ENCODE measurements around the gene KIAA1217.

Gene KIAA1217

DNA sequence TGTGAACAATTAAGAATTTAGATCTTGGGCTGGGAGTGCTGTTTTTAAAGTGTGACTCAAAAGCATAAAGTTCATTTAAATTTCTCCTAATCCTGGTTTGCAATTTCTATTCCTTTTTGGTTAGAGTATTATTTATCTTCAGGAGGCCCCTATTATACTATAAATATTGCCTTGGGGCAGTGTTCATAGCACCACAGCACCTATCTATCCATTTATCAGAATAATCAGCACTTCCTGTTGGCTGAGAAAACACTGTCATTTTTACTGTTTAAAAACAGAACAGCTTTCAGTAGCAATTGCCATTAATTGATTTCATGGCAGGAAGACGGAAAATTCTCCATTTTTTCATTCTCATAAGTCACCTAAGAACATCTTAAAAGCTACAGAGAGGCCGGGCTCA lies 111.4 kb downstream of the KIAA1217 start:
- Histone ChIP-seq H4K20me1 (ENCODE audit: low read depth, low read length) (no peaks in the 10 kb centered on the region), H3K9me2 (replicated peaks; ENCODE audit: insufficient read depth, low read length) (no peaks in the 10 kb centered on the region), H3K27ac (ENCODE audit: low read depth, low read length) (no peak overlapping the region), H3K9me3 (ENCODE audit: insufficient read depth, low read length) (no peaks in the 10 kb centered on the region), H3K27me3 (ENCODE audit: low read length) (no peaks in the 10 kb centered on the region), H3K4me3 (ENCODE audit: insufficient read depth, low read length, poor library complexity, severe bottlenecking) (no peak overlapping the region), H3F3A (ENCODE audit: insufficient read depth) (no peaks in the 10 kb centered on the region), H3K4me2 (ENCODE audit: low read depth, low read length, poor library complexity, severe bottlenecking) (no peak overlapping the region), H3K36me3 (ENCODE audit: low read length) (no peaks in the 10 kb centered on the region), H3K79me2 (ENCODE audit: insufficient read depth, low read length) (no peaks in the 10 kb centered on the region), H3K9ac (ENCODE audit: low read length) (no peak overlapping the region), H2AFZ (ENCODE audit: low read depth, low read length, severe bottlenecking) (no peak overlapping the region)
- TF ChIP-seq, protein P1, sequence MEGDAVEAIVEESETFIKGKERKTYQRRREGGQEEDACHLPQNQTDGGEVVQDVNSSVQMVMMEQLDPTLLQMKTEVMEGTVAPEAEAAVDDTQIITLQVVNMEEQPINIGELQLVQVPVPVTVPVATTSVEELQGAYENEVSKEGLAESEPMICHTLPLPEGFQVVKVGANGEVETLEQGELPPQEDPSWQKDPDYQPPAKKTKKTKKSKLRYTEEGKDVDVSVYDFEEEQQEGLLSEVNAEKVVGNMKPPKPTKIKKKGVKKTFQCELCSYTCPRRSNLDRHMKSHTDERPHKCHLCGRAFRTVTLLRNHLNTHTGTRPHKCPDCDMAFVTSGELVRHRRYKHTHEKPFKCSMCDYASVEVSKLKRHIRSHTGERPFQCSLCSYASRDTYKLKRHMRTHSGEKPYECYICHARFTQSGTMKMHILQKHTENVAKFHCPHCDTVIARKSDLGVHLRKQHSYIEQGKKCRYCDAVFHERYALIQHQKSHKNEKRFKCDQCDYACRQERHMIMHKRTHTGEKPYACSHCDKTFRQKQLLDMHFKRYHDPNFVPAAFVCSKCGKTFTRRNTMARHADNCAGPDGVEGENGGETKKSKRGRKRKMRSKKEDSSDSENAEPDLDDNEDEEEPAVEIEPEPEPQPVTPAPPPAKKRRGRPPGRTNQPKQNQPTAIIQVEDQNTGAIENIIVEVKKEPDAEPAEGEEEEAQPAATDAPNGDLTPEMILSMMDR (IDR thresholded peaks at IDR 0.05; ENCODE audit: insufficient read depth, low read length, poor library complexity, severe bottlenecking), result no peak
- no peak for TF ChIP-seq EZH2phosphoT487 (conservative IDR thresholded peaks at IDR 0.05; ENCODE audit: low read length)

DNA sequence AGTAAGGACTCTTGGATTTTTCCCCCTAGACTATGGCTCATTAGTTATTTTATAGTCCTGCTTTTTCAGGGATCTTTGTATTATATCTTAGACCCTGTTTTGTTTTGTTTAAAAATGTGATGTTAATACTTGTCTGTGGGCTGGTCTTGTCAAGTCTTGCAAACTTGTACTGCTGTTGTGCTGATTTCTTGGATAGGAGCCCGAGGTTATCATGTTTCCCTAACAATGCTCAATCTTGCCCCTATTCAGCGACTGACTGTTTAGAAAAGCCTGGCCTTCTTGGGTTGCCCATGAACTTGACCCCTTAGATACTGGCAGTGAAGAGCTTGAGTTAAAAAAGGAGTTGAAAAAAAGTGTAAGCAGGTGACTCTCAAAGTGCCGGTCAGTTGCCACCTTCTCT lies 115.7 kb downstream of the KIAA1217 start:
- Histone ChIP-seq H3K9ac (ENCODE audit: low read length) (no peak overlapping the region), H3K9me3 (ENCODE audit: insufficient read depth, low read length) (peaks cover 8% of the 10 kb centered on the region; the same call in 1 of the 2 replicates), H3K4me2 (ENCODE audit: low read depth, low read length, poor library complexity, severe bottlenecking) (no peak overlapping the region), H3K27me3 (ENCODE audit: low read length) (no peaks in the 10 kb centered on the region), H3K4me3 (ENCODE audit: insufficient read depth, low read length, poor library complexity, severe bottlenecking) (no peak overlapping the region), H3K27ac (ENCODE audit: low read depth, low read length) (no peak overlapping the region), H3F3A (ENCODE audit: insufficient read depth) (no peaks in the 10 kb centered on the region), H2AFZ (ENCODE audit: low read depth, low read length, severe bottlenecking) (no peak overlapping the region), H3K9me2 (replicated peaks; ENCODE audit: insufficient read depth, low read length) (no peaks in the 10 kb centered on the region), H3K36me3 (ENCODE audit: low read length) (no peaks in the 10 kb centered on the region), H3K79me2 (ENCODE audit: insufficient read depth, low read length) (no peaks in the 10 kb centered on the region), H4K20me1 (ENCODE audit: low read depth, low read length) (no peaks in the 10 kb centered on the region)
- no peak for TF ChIP-seq EZH2phosphoT487 (conservative IDR thresholded peaks at IDR 0.05; ENCODE audit: low read length)
- TF ChIP-seq, protein P1 (IDR thresholded peaks at IDR 0.05; ENCODE audit: insufficient read depth, low read length, poor library complexity, severe bottlenecking), result no peak

- Histone ChIP-seq H3F3A (ENCODE audit: insufficient read depth) (no peaks in the 10 kb centered on the region), H3K9ac (ENCODE audit: low read length) (no peak overlapping the region), H3K27ac (ENCODE audit: low read depth, low read length) (no peak overlapping the region), H3K4me2 (ENCODE audit: low read depth, low read length, poor library complexity, severe bottlenecking) (no peak overlapping the region), H2AFZ (ENCODE audit: low read depth, low read length, severe bottlenecking) (no peak overlapping the region), H3K79me2 (ENCODE audit: insufficient read depth, low read length) (no peaks in the 10 kb centered on the region), H4K20me1 (ENCODE audit: low read depth, low read length) (no peaks in the 10 kb centered on the region), H3K27me3 (ENCODE audit: low read length) (no peaks in the 10 kb centered on the region), H3K4me3 (ENCODE audit: insufficient read depth, low read length, poor library complexity, severe bottlenecking) (no peak overlapping the region), H3K9me3 (ENCODE audit: insufficient read depth, low read length) (peaks cover 8% of the 10 kb centered on the region; the same call in 1 of the 2 replicates), H3K36me3 (ENCODE audit: low read length) (no peaks in the 10 kb centered on the region), H3K9me2 (replicated peaks; ENCODE audit: insufficient read depth, low read length) (no peaks in the 10 kb centered on the region)
- TF ChIP-seq, protein P1 (IDR thresholded peaks at IDR 0.05; ENCODE audit: insufficient read depth, low read length, poor library complexity, severe bottlenecking), result no peak
- TF ChIP-seq EZH2phosphoT487 (conservative IDR thresholded peaks at IDR 0.05; ENCODE audit: low read length), result no peak
Observed at GRCh38 chr10:24331457-24331856, 122.5 kb downstream of the KIAA1217 start.
